HepG2 (cell line): Measurements from ENCODE around the gene CAB39. TPM values are rescaled to one million over a fixed set of nuclear protein-coding genes. Genes with fewer than 3 reads are reported as not detected.

Experiments
- CC2D1A ChIP-seq: sonication (generic); formaldehyde crosslinking; IDR thresholded peaks from 2 replicates; pipeline ENCODE4 v1.8.1; 2023; ENCODE audit warnings: mild to moderate bottlenecking, missing genetic modification reagents
- CHD2 ChIP-seq: IDR thresholded peaks from 2 replicates; pipeline ENCODE4 v1.6.1; 2011; ENCODE audit warnings: low read depth, low read length, improper control_type of control experiment
- FOXA1 ChIP-seq, 2 experiments: fragments of 450-650 bp in 1 of 2; sonication (generic) in 1 of 2; formaldehyde crosslinking in 1 of 2; IDR thresholded peaks; 2 replicates each; pipeline versions ENCODE4 v1.4.0 to v1.6.1; 2016 to 2020; ENCODE audit warnings: missing genetic modification reagents in 1 of 2
- FOXC1 ChIP-seq: sonication (generic); formaldehyde crosslinking; IDR thresholded peaks from 2 replicates; pipeline ENCODE4 v1.8.0; 2022; ENCODE audit warnings: mild to moderate bottlenecking, missing genetic modification reagents, borderline replicate concordance
- HNRNPL ChIP-seq: fragments of 200-400 bp; formaldehyde crosslinking; IDR thresholded peaks from 2 replicates; pipeline ENCODE4 v1.6.1; 2017; ENCODE audit warnings: mild to moderate bottlenecking, low read depth, low read length
- HNRNPLL ChIP-seq: fragments of 200-400 bp; formaldehyde crosslinking; IDR thresholded peaks from 2 replicates; pipeline ENCODE4 v1.6.1; 2017; ENCODE audit warnings: mild to moderate bottlenecking, low read depth, low read length; ENCODE audit not compliant: poor library complexity, severe bottlenecking
- MYC ChIP-seq: sonication (generic); formaldehyde crosslinking; IDR thresholded peaks from 2 replicates; pipeline ENCODE4 v1.9.0; 2021; ENCODE audit warnings: missing genetic modification reagents, borderline replicate concordance
- PHF8 ChIP-seq: sonication (generic); formaldehyde crosslinking; IDR thresholded peaks from 2 replicates; pipeline ENCODE4 v1.5.0; 2020; ENCODE audit warnings: missing genetic modification reagents
- POLR2G ChIP-seq: fragments of 200-400 bp; formaldehyde crosslinking; IDR thresholded peaks from 2 replicates; pipeline ENCODE4 v1.6.1; 2018; ENCODE audit warnings: mild to moderate bottlenecking, low read depth, low read length, moderate library complexity
- SIX1 ChIP-seq: sonication (generic); formaldehyde crosslinking; IDR thresholded peaks from 2 replicates; pipeline ENCODE4 v1.4.0; 2020; ENCODE audit warnings: missing genetic modification reagents, borderline replicate concordance
- SP2 ChIP-seq: sonication (generic); formaldehyde crosslinking; IDR thresholded peaks from 2 replicates; pipeline ENCODE4 v1.5.1; 2020; ENCODE audit warnings: mild to moderate bottlenecking, missing genetic modification reagents
- ZBTB25 ChIP-seq: IDR thresholded peaks from 2 replicates; pipeline ENCODE4 v1.6.1; 2018; ENCODE audit warnings: missing genetic modification reagents
- ZNF124 ChIP-seq: sonication (generic); formaldehyde crosslinking; IDR thresholded peaks from 2 replicates; pipeline ENCODE4 v1.4.0; 2020; ENCODE audit warnings: missing genetic modification reagents
- ZNF232 ChIP-seq: sonication (generic); formaldehyde crosslinking; IDR thresholded peaks from 2 replicates; pipeline ENCODE4 v1.4.0; 2020; ENCODE audit warnings: missing genetic modification reagents, borderline replicate concordance
- ZNF24 ChIP-seq: fragments of 450-650 bp; IDR thresholded peaks from 2 replicates; pipeline ENCODE4 v1.6.1; 2017; ENCODE audit warnings: antibody characterized with exemption, mild to moderate bottlenecking
- ZNF276 ChIP-seq: sonication (generic); formaldehyde crosslinking; IDR thresholded peaks from 2 replicates; pipeline ENCODE4 v1.4.0; 2020; ENCODE audit warnings: mild to moderate bottlenecking, low read depth, missing genetic modification reagents
- ZNF30 ChIP-seq: sonication (generic); formaldehyde crosslinking; IDR thresholded peaks from 2 replicates; pipeline ENCODE4 v1.5.0; 2020; ENCODE audit warnings: mild to moderate bottlenecking, missing genetic modification reagents
- ZNF335 ChIP-seq: sonication (generic); formaldehyde crosslinking; IDR thresholded peaks from 2 replicates; pipeline ENCODE4 v1.4.0; 2020; ENCODE audit warnings: missing genetic modification reagents
- ZNF382 ChIP-seq: sonication (generic); formaldehyde crosslinking; IDR thresholded peaks from 2 replicates; pipeline ENCODE4 v1.5.0; 2020; ENCODE audit warnings: missing genetic modification reagents, mild to moderate bottlenecking, borderline replicate concordance
- ZNF460 ChIP-seq: sonication (generic); formaldehyde crosslinking; IDR thresholded peaks from 2 replicates; pipeline ENCODE4 v1.5.1; 2020; ENCODE audit warnings: missing genetic modification reagents, mild to moderate bottlenecking, borderline replicate concordance
- ZNF607 ChIP-seq: sonication (generic); formaldehyde crosslinking; IDR thresholded peaks from 2 replicates; pipeline ENCODE4 v1.5.1; 2020; ENCODE audit warnings: missing genetic modification reagents, mild to moderate bottlenecking, borderline replicate concordance
- ZNF850 ChIP-seq: sonication (generic); formaldehyde crosslinking; conservative IDR thresholded peaks from 2 replicates; pipeline ENCODE4 v1.9.0; 2021; ENCODE audit warnings: mild to moderate bottlenecking, missing genetic modification reagents
- ZSCAN30 ChIP-seq: sonication (generic); formaldehyde crosslinking; IDR thresholded peaks from 2 replicates; pipeline ENCODE4 v1.5.0; 2020; ENCODE audit warnings: mild to moderate bottlenecking, missing genetic modification reagents
- polyA plus RNA-seq, 8 experiments: library from polyadenylated mRNA; depleted of rRNA in 3 of 8; stranded (reverse) in 7 of 8; unstranded in 1 of 8; fragments of >200 nt; fragmentation: Illumina TruSeq in 4 of 8; extraction: Trizol in 4 of 8; gene quantifications; 2 replicates each; pipeline versions ENCODE4 v1.2.1 to v1.2.3, GENCODE V29; 2011 to 2016; ENCODE audit warnings: low read depth in 4 of 8, missing spikeins in 1 of 8, mixed read lengths in 1 of 8; ENCODE audit not compliant: insufficient read depth in 1 of 8
- total RNA-seq, 5 experiments: library from RNA; depleted of rRNA; stranded (reverse); fragments of >200 nt; fragmentation: Illumina TruSeq; extraction: Trizol; gene quantifications; 2 replicates each; pipeline ENCODE4 v1.2.3, GENCODE V29; 2016; ENCODE audit warnings: low read depth in 1 of 5
- TF ChIP-seq, protein P1 (sequence below): IDR thresholded peaks from 2 replicates; pipeline ENCODE4 v1.6.1; 2016; ENCODE audit warnings: missing compliant biosample characterization, missing genetic modification reagents, borderline replicate concordance
- TF ChIP-seq, protein P2 (sequence below): sonication (generic); formaldehyde crosslinking; IDR thresholded peaks from 2 replicates; pipeline ENCODE4 v1.5.1; 2020; ENCODE audit warnings: mild to moderate bottlenecking, missing genetic modification reagents, borderline replicate concordance

The CAB39 gene
- total and polyA plus RNA-seq, 2 of the 13 experiments (the other 11 are each of a cell fraction or from before 2014, with no cell fraction given) = 19.3 to 45.3 TPM

DNA sequence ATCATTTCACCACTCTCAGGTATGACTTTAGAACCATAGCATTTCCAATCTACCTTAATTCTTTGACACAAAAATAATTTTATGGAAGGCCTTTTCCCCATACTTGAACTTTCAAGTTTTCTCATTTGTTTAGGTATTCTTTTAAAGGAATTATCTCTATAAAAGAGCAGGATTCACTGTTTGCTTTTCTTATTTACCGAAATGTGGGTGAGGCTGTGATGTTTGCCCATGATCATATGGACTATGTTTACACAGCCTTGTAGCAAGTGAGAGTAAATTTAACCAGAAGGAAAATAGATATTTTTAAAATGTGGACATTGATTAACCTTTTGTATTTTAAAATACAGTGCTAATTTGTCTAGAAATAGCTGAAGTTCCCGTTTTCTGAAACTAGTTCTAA, 26.3 kb downstream of the CAB39 start (continued):
- TF ChIP-seq CHD2 (no peak), ZNF850 (CRISPR knock-in tag) (no peak), HNRNPL (no peak), ZBTB25 (CRISPR knock-in tag) (no peak), MYC (CRISPR knock-in tag) (no peak), ZSCAN30 (CRISPR knock-in tag) (no peak), ZNF460 (no peak), ZNF124 (CRISPR knock-in tag) (no peak), HNRNPLL (no peak), ZNF232 (CRISPR knock-in tag) (no peak), ZNF276 (CRISPR knock-in tag) (no peak), ZNF24 (no peak), POLR2G (no peak), SIX1 (CRISPR knock-in tag) (peak; percentile 86; the same call in 1 of the 2 replicates), CC2D1A (CRISPR knock-in tag) (no peak), ZNF382 (no peak), PHF8 (no peak), ZNF335 (CRISPR knock-in tag) (no peak), FOXA1 (IDR thresholded peaks at IDR 0.05) (peak; percentile 99), FOXA1 (CRISPR knock-in tag; IDR thresholded peaks at IDR 0.05) (peak; percentile 99), SP2 (CRISPR knock-in tag) (no peak), FOXC1 (no peak), ZNF607 (no peak), ZNF30 (no peak)
- TF ChIP-seq, protein P1, sequence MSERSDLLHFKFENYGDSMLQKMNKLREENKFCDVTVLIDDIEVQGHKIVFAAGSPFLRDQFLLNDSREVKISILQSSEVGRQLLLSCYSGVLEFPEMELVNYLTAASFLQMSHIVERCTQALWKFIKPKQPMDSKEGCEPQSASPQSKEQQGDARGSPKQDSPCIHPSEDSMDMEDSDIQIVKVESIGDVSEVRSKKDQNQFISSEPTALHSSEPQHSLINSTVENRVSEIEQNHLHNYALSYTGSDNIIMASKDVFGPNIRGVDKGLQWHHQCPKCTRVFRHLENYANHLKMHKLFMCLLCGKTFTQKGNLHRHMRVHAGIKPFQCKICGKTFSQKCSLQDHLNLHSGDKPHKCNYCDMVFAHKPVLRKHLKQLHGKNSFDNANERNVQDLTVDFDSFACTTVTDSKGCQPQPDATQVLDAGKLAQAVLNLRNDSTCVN (CRISPR knock-in tag) = no peak
- TF ChIP-seq, protein P2, sequence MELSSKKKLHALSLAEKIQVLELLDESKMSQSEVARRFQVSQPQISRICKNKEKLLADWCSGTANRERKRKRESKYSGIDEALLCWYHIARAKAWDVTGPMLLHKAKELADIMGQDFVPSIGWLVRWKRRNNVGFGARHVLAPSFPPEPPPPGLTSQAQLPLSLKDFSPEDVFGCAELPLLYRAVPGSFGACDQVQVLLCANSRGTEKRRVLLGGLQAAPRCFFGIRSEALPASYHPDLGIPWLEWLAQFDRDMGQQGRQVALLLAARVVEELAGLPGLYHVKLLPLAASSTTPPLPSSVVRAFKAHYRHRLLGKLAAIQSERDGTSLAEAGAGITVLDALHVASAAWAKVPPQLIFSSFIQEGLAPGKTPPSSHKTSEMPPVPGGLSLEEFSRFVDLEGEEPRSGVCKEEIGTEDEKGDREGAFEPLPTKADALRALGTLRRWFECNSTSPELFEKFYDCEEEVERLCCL (CRISPR knock-in tag) = no peak
